GM23338 (cell line): ENCODE data around the gene LGALS8.

ENCODE experiments used
- CREB1 ChIP-seq: fragments of 250-450 bp; sonication (Bioruptor Pico); IDR thresholded peaks from 2 replicates; pipeline ENCODE4 v1.5.0; 2020; ENCODE audit warnings: low read depth, mild to moderate bottlenecking, moderate library complexity
- EZH2 ChIP-seq: fragments of 200-600 bp; sonication (generic); IDR thresholded peaks from one replicate; pipeline ENCODE4 v1.8.0; 2017; ENCODE audit warnings: antibody characterized with exemption, mild to moderate bottlenecking, low read depth; ENCODE audit not compliant: unreplicated experiment
- EZH2phosphoT487 ChIP-seq: fragments of 200-600 bp; sonication (generic); IDR thresholded peaks from one replicate; pipeline ENCODE4 v1.8.1; 2018; ENCODE audit warnings: antibody characterized with exemption; ENCODE audit not compliant: unreplicated experiment
- JUNB ChIP-seq: IDR thresholded peaks from one replicate; pipeline ENCODE4 v1.6.1; 2016; ENCODE audit warnings: antibody characterized with exemption; ENCODE audit not compliant: unreplicated experiment
- NANOG ChIP-seq: IDR thresholded peaks from 2 replicates; pipeline ENCODE4 v1.6.1; 2016; ENCODE audit warnings: antibody characterized with exemption, borderline replicate concordance
- POLR2AphosphoS5 ChIP-seq: IDR thresholded peaks from 2 replicates; pipeline ENCODE4 v1.6.1; 2016; ENCODE audit warnings: antibody characterized with exemption, low read depth
- STAT1 ChIP-seq: IDR thresholded peaks from one replicate; pipeline ENCODE4 v1.6.1; 2016; ENCODE audit warnings: antibody characterized with exemption; ENCODE audit not compliant: unreplicated experiment
- ZNF331 ChIP-seq: fragments of 250-450 bp; sonication (Bioruptor Pico); IDR thresholded peaks from 2 replicates; pipeline ENCODE4 v1.5.0; 2020; ENCODE audit warnings: low read depth, mild to moderate bottlenecking, moderate library complexity
- TF ChIP-seq, protein P1 (sequence below), 2 experiments: fragments of 200-600 bp in 1 of 2; sonication (generic) in 1 of 2; conservative IDR thresholded peaks; 2 replicates each; pipeline versions ENCODE4 v1.5.1 to v1.6.1; 2016 to 2017; ENCODE audit warnings: antibody characterized with exemption in 2 of 2, low read depth in 2 of 2, mild to moderate bottlenecking in 2 of 2, moderate library complexity in 1 of 2
- TF ChIP-seq, protein P2 (sequence below): IDR thresholded peaks from 2 replicates; pipeline ENCODE4 v1.6.1; 2016; ENCODE audit warnings: antibody characterized with exemption
- TF ChIP-seq, protein P3 (sequence below): IDR thresholded peaks from one replicate; pipeline ENCODE4 v1.6.1; 2018; ENCODE audit warnings: antibody characterized with exemption; ENCODE audit not compliant: unreplicated experiment

DNA sequence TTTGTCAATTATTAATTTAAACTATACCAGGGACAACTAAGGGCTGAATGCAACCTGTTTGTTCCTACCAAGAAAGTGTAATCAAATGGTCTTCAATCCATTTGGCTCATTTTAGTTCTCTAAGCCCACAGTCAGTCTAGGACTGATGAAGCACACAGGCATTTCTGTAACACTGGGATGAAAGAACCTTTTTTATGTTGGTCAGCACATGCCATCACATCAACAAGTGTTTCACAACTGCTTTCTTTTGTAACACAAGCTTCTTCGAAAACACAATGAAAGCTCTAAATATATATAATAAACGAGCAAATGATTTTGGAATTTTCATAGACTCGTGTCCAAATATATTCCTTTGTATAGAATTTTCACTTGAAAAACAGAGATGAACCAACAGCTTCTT, 51.7 kb downstream of the LGALS8 start:
- no peak for TF ChIP-seq EZH2
- TF ChIP-seq, protein P1, sequence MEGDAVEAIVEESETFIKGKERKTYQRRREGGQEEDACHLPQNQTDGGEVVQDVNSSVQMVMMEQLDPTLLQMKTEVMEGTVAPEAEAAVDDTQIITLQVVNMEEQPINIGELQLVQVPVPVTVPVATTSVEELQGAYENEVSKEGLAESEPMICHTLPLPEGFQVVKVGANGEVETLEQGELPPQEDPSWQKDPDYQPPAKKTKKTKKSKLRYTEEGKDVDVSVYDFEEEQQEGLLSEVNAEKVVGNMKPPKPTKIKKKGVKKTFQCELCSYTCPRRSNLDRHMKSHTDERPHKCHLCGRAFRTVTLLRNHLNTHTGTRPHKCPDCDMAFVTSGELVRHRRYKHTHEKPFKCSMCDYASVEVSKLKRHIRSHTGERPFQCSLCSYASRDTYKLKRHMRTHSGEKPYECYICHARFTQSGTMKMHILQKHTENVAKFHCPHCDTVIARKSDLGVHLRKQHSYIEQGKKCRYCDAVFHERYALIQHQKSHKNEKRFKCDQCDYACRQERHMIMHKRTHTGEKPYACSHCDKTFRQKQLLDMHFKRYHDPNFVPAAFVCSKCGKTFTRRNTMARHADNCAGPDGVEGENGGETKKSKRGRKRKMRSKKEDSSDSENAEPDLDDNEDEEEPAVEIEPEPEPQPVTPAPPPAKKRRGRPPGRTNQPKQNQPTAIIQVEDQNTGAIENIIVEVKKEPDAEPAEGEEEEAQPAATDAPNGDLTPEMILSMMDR (conservative IDR thresholded peaks at IDR 0.05; ENCODE audit: low read depth in 2 of 2), result no peak
- no peak for TF ChIP-seq POLR2AphosphoS5
- no peak for TF ChIP-seq JUNB
- TF ChIP-seq STAT1, result no peak
- TF ChIP-seq EZH2phosphoT487, result no peak
- TF ChIP-seq, protein P2, sequence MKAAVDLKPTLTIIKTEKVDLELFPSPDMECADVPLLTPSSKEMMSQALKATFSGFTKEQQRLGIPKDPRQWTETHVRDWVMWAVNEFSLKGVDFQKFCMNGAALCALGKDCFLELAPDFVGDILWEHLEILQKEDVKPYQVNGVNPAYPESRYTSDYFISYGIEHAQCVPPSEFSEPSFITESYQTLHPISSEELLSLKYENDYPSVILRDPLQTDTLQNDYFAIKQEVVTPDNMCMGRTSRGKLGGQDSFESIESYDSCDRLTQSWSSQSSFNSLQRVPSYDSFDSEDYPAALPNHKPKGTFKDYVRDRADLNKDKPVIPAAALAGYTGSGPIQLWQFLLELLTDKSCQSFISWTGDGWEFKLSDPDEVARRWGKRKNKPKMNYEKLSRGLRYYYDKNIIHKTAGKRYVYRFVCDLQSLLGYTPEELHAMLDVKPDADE, result no peak
- no peak for TF ChIP-seq NANOG
- TF ChIP-seq, protein P3, sequence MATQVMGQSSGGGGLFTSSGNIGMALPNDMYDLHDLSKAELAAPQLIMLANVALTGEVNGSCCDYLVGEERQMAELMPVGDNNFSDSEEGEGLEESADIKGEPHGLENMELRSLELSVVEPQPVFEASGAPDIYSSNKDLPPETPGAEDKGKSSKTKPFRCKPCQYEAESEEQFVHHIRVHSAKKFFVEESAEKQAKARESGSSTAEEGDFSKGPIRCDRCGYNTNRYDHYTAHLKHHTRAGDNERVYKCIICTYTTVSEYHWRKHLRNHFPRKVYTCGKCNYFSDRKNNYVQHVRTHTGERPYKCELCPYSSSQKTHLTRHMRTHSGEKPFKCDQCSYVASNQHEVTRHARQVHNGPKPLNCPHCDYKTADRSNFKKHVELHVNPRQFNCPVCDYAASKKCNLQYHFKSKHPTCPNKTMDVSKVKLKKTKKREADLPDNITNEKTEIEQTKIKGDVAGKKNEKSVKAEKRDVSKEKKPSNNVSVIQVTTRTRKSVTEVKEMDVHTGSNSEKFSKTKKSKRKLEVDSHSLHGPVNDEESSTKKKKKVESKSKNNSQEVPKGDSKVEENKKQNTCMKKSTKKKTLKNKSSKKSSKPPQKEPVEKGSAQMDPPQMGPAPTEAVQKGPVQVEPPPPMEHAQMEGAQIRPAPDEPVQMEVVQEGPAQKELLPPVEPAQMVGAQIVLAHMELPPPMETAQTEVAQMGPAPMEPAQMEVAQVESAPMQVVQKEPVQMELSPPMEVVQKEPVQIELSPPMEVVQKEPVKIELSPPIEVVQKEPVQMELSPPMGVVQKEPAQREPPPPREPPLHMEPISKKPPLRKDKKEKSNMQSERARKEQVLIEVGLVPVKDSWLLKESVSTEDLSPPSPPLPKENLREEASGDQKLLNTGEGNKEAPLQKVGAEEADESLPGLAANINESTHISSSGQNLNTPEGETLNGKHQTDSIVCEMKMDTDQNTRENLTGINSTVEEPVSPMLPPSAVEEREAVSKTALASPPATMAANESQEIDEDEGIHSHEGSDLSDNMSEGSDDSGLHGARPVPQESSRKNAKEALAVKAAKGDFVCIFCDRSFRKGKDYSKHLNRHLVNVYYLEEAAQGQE, result no peak
- TF ChIP-seq ZNF331 (CRISPR knock-in tag), result no peak
- no peak for TF ChIP-seq CREB1 (CRISPR knock-in tag)
